GM21825 (cell line): ENCODE measurements around the gene PLEKHG3.

Source experiments
- ATAC-seq: cut with Tn5 transposase; IDR thresholded peaks from one replicate; pipeline ENCODE4 v1.9.1; 2021; ENCODE audit warnings: mild to moderate bottlenecking, moderate library complexity; ENCODE audit not compliant: unreplicated experiment

The PLEKHG3 gene

GRCh38 chr14:64725261-64725815 is 21.1 kb downstream of the PLEKHG3 start:
- ATAC-seq = no peak

GRCh38 chr14:64725879-64726584 is 21.8 kb downstream of the PLEKHG3 start:
- no peak for ATAC-seq

GRCh38 chr14:64726585-64726890 is 22.3 kb downstream of the PLEKHG3 start:
- no peak for ATAC-seq

- no peak for ATAC-seq
Observed at GRCh38 chr14:64727551-64728071, 23.4 kb downstream of the PLEKHG3 start.

GRCh38 chr14:64728106-64728505 is 23.9 kb downstream of the PLEKHG3 start:
- no peak for ATAC-seq

GRCh38 chr14:64728856-64729255 is 24.6 kb downstream of the PLEKHG3 start:
- no peak for ATAC-seq

GRCh38 chr14:64729386-64730060 is 25.3 kb downstream of the PLEKHG3 start:
- no peak for ATAC-seq

- ATAC-seq = no peak
Observed at GRCh38 chr14:64730061-64730440, 25.8 kb downstream of the PLEKHG3 start.

- ATAC-seq = no peak
Observed at GRCh38 chr14:64730681-64731080, 26.5 kb downstream of the PLEKHG3 start.

- no peak for ATAC-seq
Observed at GRCh38 chr14:64731141-64731581, 26.9 kb downstream of the PLEKHG3 start.

- no peak for ATAC-seq
Observed at GRCh38 chr14:64732066-64732465, 27.8 kb downstream of the PLEKHG3 start.

- no peak for ATAC-seq
Observed at GRCh38 chr14:64732536-64733120, 28.4 kb downstream of the PLEKHG3 start.

GRCh38 chr14:64733321-64733720 is 29.1 kb downstream of the PLEKHG3 start:
- no peak for ATAC-seq

- ATAC-seq = no peak
Observed at GRCh38 chr14:64733899-64734298, 29.7 kb downstream of the PLEKHG3 start.

GRCh38 chr14:64734990-64735389 is 30.8 kb downstream of the PLEKHG3 start:
- ATAC-seq = no peak

- ATAC-seq = no peak
Observed at GRCh38 chr14:64736271-64737169, 32.3 kb downstream of the PLEKHG3 start.

GRCh38 chr14:64737391-64738280 is 33.4 kb downstream of the PLEKHG3 start:
- ATAC-seq = no peak

GRCh38 chr14:64738281-64738804 is 34.1 kb downstream of the PLEKHG3 start:
- ATAC-seq = no peak

- no peak for ATAC-seq
Observed at GRCh38 chr14:64741200-64741599, 37.0 kb downstream of the PLEKHG3 start.

- no peak for ATAC-seq
Observed at GRCh38 chr14:64741961-64742360, 37.7 kb downstream of the PLEKHG3 start.
